ENCODE data around the gene RNF213.

RNF213 gene

GRCh38 chr17:80441133-80441578 is 180.5 kb downstream of the RNF213 start:
- no peaks in the 10 kb centered on the region for H3K27me3 ChIP-seq (ENCODE audit: control insufficient read depth, insufficient read depth, low read length)
- H3K27ac ChIP-seq: no peak overlapping the region
- H3K79me2 ChIP-seq: peaks cover 12% of the 10 kb centered on the region
- no peak overlapping the region for H3K4me2 ChIP-seq (ENCODE audit: low read length)
- H2AFZ ChIP-seq: no peak overlapping the region
- no peak for TF ChIP-seq CTCF (IDR thresholded peaks at IDR 0.05)
- no peaks in the 10 kb centered on the region for H3K4me1 ChIP-seq
- H3K4me3 ChIP-seq (ENCODE audit: low read depth, low read length): no peak overlapping the region
- H3K9me3 ChIP-seq (ENCODE audit: control insufficient read depth, low read length): no peaks in the 10 kb centered on the region
- H3K36me3 ChIP-seq (ENCODE audit: control insufficient read depth, insufficient read depth, low read length): no peaks in the 10 kb centered on the region
- H3K9ac ChIP-seq: no peak overlapping the region

GRCh38 chr17:80441598-80442322 is 181.1 kb downstream of the RNF213 start:
- no peaks in the 10 kb centered on the region for H3K36me3 ChIP-seq (ENCODE audit: control insufficient read depth, insufficient read depth, low read length)
- H3K79me2 ChIP-seq: peaks cover 12% of the 10 kb centered on the region
- H3K27ac ChIP-seq: no peak overlapping the region
- no peak overlapping the region for H2AFZ ChIP-seq
- no peak overlapping the region for H3K4me3 ChIP-seq (ENCODE audit: low read depth, low read length)
- TF ChIP-seq CTCF (IDR thresholded peaks at IDR 0.05): no peak
- no peak overlapping the region for H3K9ac ChIP-seq
- H3K4me2 ChIP-seq (ENCODE audit: low read length): no peak overlapping the region
- no peaks in the 10 kb centered on the region for H3K27me3 ChIP-seq (ENCODE audit: control insufficient read depth, insufficient read depth, low read length)
- no peaks in the 10 kb centered on the region for H3K9me3 ChIP-seq (ENCODE audit: control insufficient read depth, low read length)
- no peaks in the 10 kb centered on the region for H3K4me1 ChIP-seq

- Histone ChIP-seq H3K4me3 (ENCODE audit: low read depth, low read length) (no peak overlapping the region), H2AFZ (no peak overlapping the region), H3K36me3 (ENCODE audit: control insufficient read depth, insufficient read depth, low read length) (no peaks in the 10 kb centered on the region), H3K9ac (no peak overlapping the region), H3K9me3 (ENCODE audit: control insufficient read depth, low read length) (no peaks in the 10 kb centered on the region), H3K4me1 (no peaks in the 10 kb centered on the region), H3K27me3 (ENCODE audit: control insufficient read depth, insufficient read depth, low read length) (no peaks in the 10 kb centered on the region), H3K79me2 (peaks cover 12% of the 10 kb centered on the region), H3K4me2 (ENCODE audit: low read length) (no peak overlapping the region), H3K27ac (no peak overlapping the region)
- TF ChIP-seq CTCF (IDR thresholded peaks at IDR 0.05): no peak
Measured at GRCh38 chr17:80442323-80442659, 181.6 kb downstream of the RNF213 start.

GRCh38 chr17:80442764-80443163 is 182.1 kb downstream of the RNF213 start:
- no peaks in the 10 kb centered on the region for H3K27me3 ChIP-seq (ENCODE audit: control insufficient read depth, insufficient read depth, low read length)
- no peak overlapping the region for H3K9ac ChIP-seq
- TF ChIP-seq CTCF (IDR thresholded peaks at IDR 0.05): no peak
- H3K36me3 ChIP-seq (ENCODE audit: control insufficient read depth, insufficient read depth, low read length): no peaks in the 10 kb centered on the region
- H3K27ac ChIP-seq: no peak overlapping the region
- H3K4me3 ChIP-seq (ENCODE audit: low read depth, low read length): no peak overlapping the region
- H2AFZ ChIP-seq: no peak overlapping the region
- H3K4me2 ChIP-seq (ENCODE audit: low read length): no peak overlapping the region
- no peaks in the 10 kb centered on the region for H3K4me1 ChIP-seq
- no peaks in the 10 kb centered on the region for H3K9me3 ChIP-seq (ENCODE audit: control insufficient read depth, low read length)
- peaks cover 7% of the 10 kb centered on the region for H3K79me2 ChIP-seq

- Histone ChIP-seq H3K4me2 (ENCODE audit: low read length) (no peak overlapping the region), H3K27me3 (ENCODE audit: control insufficient read depth, insufficient read depth, low read length) (no peaks in the 10 kb centered on the region), H2AFZ (no peak overlapping the region), H3K9me3 (ENCODE audit: control insufficient read depth, low read length) (no peaks in the 10 kb centered on the region), H3K36me3 (ENCODE audit: control insufficient read depth, insufficient read depth, low read length) (no peaks in the 10 kb centered on the region), H3K4me1 (no peaks in the 10 kb centered on the region), H3K9ac (no peak overlapping the region), H3K79me2 (peaks cover 4% of the 10 kb centered on the region), H3K4me3 (ENCODE audit: low read depth, low read length) (no peak overlapping the region), H3K27ac (no peak overlapping the region)
- no peak for TF ChIP-seq CTCF (IDR thresholded peaks at IDR 0.05)
Measured at GRCh38 chr17:80443498-80443897, 182.8 kb downstream of the RNF213 start.
